ENCODE measurements around the gene NTM.

NTM gene

GRCh38 chr11:131889760-131890581 is 519.6 kb downstream of the NTM start:
- no peak for DNase-seq
- H3K4me1 ChIP-seq, result no peaks in the 10 kb centered on the region
- no peak overlapping the region for H3K4me3 ChIP-seq (ENCODE audit: low read depth, low read length)

GRCh38 chr11:131893103-131893890 is 522.9 kb downstream of the NTM start:
- no peaks in the 10 kb centered on the region for H3K27me3 ChIP-seq
- no peak for TF ChIP-seq CTCF (IDR thresholded peaks at IDR 0.05; ENCODE audit: low read depth, low read length)
- H3K9me3 ChIP-seq, result no peaks in the 10 kb centered on the region
- H3K4me1 ChIP-seq, result no peaks in the 10 kb centered on the region
- H3K4me3 ChIP-seq (ENCODE audit: low read depth, low read length), result no peak overlapping the region
- no peak for DNase-seq
- no peaks in the 10 kb centered on the region for H3K36me3 ChIP-seq

More at GRCh38 chr11:131889760-131890581, 519.6 kb downstream of the NTM start:
- TF ChIP-seq CTCF (IDR thresholded peaks at IDR 0.05; ENCODE audit: low read depth, low read length), result no peak
- H3K36me3 ChIP-seq, result no peaks in the 10 kb centered on the region
- no peaks in the 10 kb centered on the region for H3K27me3 ChIP-seq
- H3K9me3 ChIP-seq, result no peaks in the 10 kb centered on the region

GRCh38 chr11:131893988-131894387 is 523.6 kb downstream of the NTM start:
- no peak for DNase-seq
- no peaks in the 10 kb centered on the region for H3K4me1 ChIP-seq
- no peak overlapping the region for H3K4me3 ChIP-seq (ENCODE audit: low read depth, low read length)
- no peak for TF ChIP-seq CTCF (IDR thresholded peaks at IDR 0.05; ENCODE audit: low read depth, low read length)
- H3K9me3 ChIP-seq, result no peaks in the 10 kb centered on the region
- no peaks in the 10 kb centered on the region for H3K27me3 ChIP-seq
- H3K36me3 ChIP-seq, result no peaks in the 10 kb centered on the region

GRCh38 chr11:131894615-131895544 is 524.5 kb downstream of the NTM start:
- no peaks in the 10 kb centered on the region for H3K27me3 ChIP-seq
- H3K9me3 ChIP-seq, result no peaks in the 10 kb centered on the region
- no peaks in the 10 kb centered on the region for H3K4me1 ChIP-seq
- H3K36me3 ChIP-seq, result no peaks in the 10 kb centered on the region
- no peak overlapping the region for H3K4me3 ChIP-seq (ENCODE audit: low read depth, low read length)
- no peak for DNase-seq
- TF ChIP-seq CTCF (IDR thresholded peaks at IDR 0.05; ENCODE audit: low read depth, low read length), result no peak

GRCh38 chr11:131895865-131896264 is 525.5 kb downstream of the NTM start:
- DNase-seq, result no peak
- Histone ChIP-seq H3K27me3 (no peaks in the 10 kb centered on the region), H3K9me3 (no peaks in the 10 kb centered on the region), H3K36me3 (no peaks in the 10 kb centered on the region), H3K4me3 (ENCODE audit: low read depth, low read length) (no peak overlapping the region), H3K4me1 (no peaks in the 10 kb centered on the region)
- TF ChIP-seq CTCF (IDR thresholded peaks at IDR 0.05; ENCODE audit: low read depth, low read length), result no peak

Data from BE2C (cell line).